K562 (cell line): Measurements from ENCODE around the gene CKLF. TPM values are rescaled to one million over a fixed set of nuclear protein-coding genes. Genes with fewer than 3 reads are reported as not detected.
A peak's percentile ranks its signal among the peaks of the same experiment; 100 is the strongest.

Experiments used
- COPS2 ChIP-seq: fragments of 450-650 bp; conservative IDR thresholded peaks from 2 replicates; pipeline ENCODE4 v1.6.1; 2016; ENCODE audit warnings: mild to moderate bottlenecking, moderate library complexity
- E2F3 ChIP-seq: fragments of 250-450 bp; sonication (Bioruptor Pico); IDR thresholded peaks from 2 replicates; pipeline ENCODE4 v1.4.0; 2020; ENCODE audit warnings: mild to moderate bottlenecking
- HDAC8 ChIP-seq: fragments of 450-650 bp; IDR thresholded peaks from 2 replicates; pipeline ENCODE4 v1.6.1; 2016; ENCODE audit warnings: mild to moderate bottlenecking, missing genetic modification characterization, moderate library complexity, missing compliant biosample characterization
- HSF4 ChIP-seq: fragments of 250-450 bp; sonication (Bioruptor Pico); IDR thresholded peaks from 2 replicates; pipeline ENCODE4 v2.1.2; 2022; ENCODE audit warnings: mild to moderate bottlenecking, moderate library complexity, borderline replicate concordance
- ILK ChIP-seq: fragments of 450-650 bp; IDR thresholded peaks from 2 replicates; pipeline ENCODE4 v1.6.1; 2016; ENCODE audit warnings: missing genetic modification characterization, low read depth, mild to moderate bottlenecking, missing compliant biosample characterization, moderate library complexity, borderline replicate concordance
- LCOR ChIP-seq: sonication (generic); formaldehyde crosslinking; IDR thresholded peaks from 2 replicates; pipeline ENCODE4 v1.8.0; 2022; ENCODE audit warnings: mild to moderate bottlenecking, missing genetic modification reagents
- MAZ ChIP-seq, 2 experiments: fragments of 450-650 bp in 1 of 2; sonication (generic) in 1 of 2; formaldehyde crosslinking; IDR thresholded peaks in 1 of 2; conservative IDR thresholded peaks in 1 of 2; 2 replicates each; pipeline versions ENCODE4 v1.4.0 to v1.5.0; 2020; ENCODE audit warnings: mild to moderate bottlenecking in 1 of 2, missing genetic modification reagents in 1 of 2
- NCOA1 ChIP-seq: fragments of 450-650 bp; IDR thresholded peaks from 2 replicates; pipeline ENCODE4 v1.6.1; 2016; ENCODE audit warnings: low read depth
- SIRT6 ChIP-seq: IDR thresholded peaks from one replicate; pipeline ENCODE4 v1.6.1; 2012; ENCODE audit warnings: low read depth, mild to moderate bottlenecking, control low read depth, inconsistent platforms, low read length, moderate library complexity
- SMARCC2 ChIP-seq: fragments of 450-650 bp; IDR thresholded peaks from 2 replicates; pipeline ENCODE4 v1.6.1; 2017; ENCODE audit warnings: antibody characterized with exemption, moderate library complexity, mild to moderate bottlenecking, low read depth
- SOX6 ChIP-seq: fragments of 450-650 bp; IDR thresholded peaks from 2 replicates; pipeline ENCODE4 v1.6.1; 2014; ENCODE audit warnings: mild to moderate bottlenecking
- ZFX ChIP-seq: sonication (generic); formaldehyde crosslinking; IDR thresholded peaks from 2 replicates; pipeline ENCODE4 v1.8.0; 2022; ENCODE audit warnings: mild to moderate bottlenecking, missing genetic modification reagents, moderate library complexity
- ZSCAN29 ChIP-seq: fragments of 450-650 bp; IDR thresholded peaks from 2 replicates; pipeline ENCODE4 v1.6.1; 2017
- polyA plus RNA-seq, 8 experiments: library from polyadenylated mRNA; depleted of rRNA in 4 of 8; stranded (reverse) in 5 of 8; unstranded in 3 of 8; fragments of >200 nt; fragmentation: Nextera tagmentation in 2 of 8; fragmentation: Illumina TruSeq in 1 of 8; extraction: Ambion mirVana in 2 of 8; extraction: Trizol in 1 of 8; gene quantifications; 2 replicates each; pipeline versions ENCODE4 v1.2.1 to v1.2.3, GENCODE V29; 2011 to 2014; ENCODE audit warnings: inconsistent platforms in 1 of 8, missing spikeins in 1 of 8
- total RNA-seq, 7 experiments: library from RNA; depleted of rRNA in 6 of 7; stranded (reverse); fragments of >200 nt in 6 of 7; fragmentation: Illumina TruSeq in 2 of 7; extraction: Trizol in 2 of 7; gene quantifications; 2 replicates each; pipeline versions ENCODE4 v1.2.1 to v1.2.3, GENCODE V29; 2011 to 2021; ENCODE audit warnings: low replicate concordance in 1 of 7
- TF ChIP-seq, protein P1 (sequence below): fragments of 450-650 bp; IDR thresholded peaks from 2 replicates; pipeline ENCODE4 v1.6.1; 2016; ENCODE audit warnings: mild to moderate bottlenecking
- TF ChIP-seq, protein P2 (sequence below): fragments of 250-450 bp; sonication (Bioruptor Pico); IDR thresholded peaks from 2 replicates; pipeline ENCODE4 v1.9.0; 2021; ENCODE audit warnings: mild to moderate bottlenecking
- TF ChIP-seq, protein P3 (sequence below): sonication (generic); formaldehyde crosslinking; IDR thresholded peaks from 2 replicates; pipeline ENCODE4 v1.8.0; 2022; ENCODE audit warnings: mild to moderate bottlenecking, missing genetic modification reagents
- TF ChIP-seq, protein P4 (sequence below): sonication (generic); formaldehyde crosslinking; IDR thresholded peaks from 2 replicates; pipeline ENCODE4 v1.8.0; 2022; ENCODE audit warnings: mild to moderate bottlenecking, low read depth, missing genetic modification reagents
- TF ChIP-seq, protein P5 (sequence below): fragments of 450-650 bp; IDR thresholded peaks from one replicate; pipeline ENCODE4 v1.6.1; 2018; ENCODE audit warnings: mild to moderate bottlenecking, moderate library complexity; ENCODE audit not compliant: partially characterized antibody

Gene CKLF
- total and polyA plus RNA-seq, 9 of the 15 experiments (the other 6 are each of a cell fraction or from before 2014, with no cell fraction given): 84.8 to 322 (median 118) TPM

DNA sequence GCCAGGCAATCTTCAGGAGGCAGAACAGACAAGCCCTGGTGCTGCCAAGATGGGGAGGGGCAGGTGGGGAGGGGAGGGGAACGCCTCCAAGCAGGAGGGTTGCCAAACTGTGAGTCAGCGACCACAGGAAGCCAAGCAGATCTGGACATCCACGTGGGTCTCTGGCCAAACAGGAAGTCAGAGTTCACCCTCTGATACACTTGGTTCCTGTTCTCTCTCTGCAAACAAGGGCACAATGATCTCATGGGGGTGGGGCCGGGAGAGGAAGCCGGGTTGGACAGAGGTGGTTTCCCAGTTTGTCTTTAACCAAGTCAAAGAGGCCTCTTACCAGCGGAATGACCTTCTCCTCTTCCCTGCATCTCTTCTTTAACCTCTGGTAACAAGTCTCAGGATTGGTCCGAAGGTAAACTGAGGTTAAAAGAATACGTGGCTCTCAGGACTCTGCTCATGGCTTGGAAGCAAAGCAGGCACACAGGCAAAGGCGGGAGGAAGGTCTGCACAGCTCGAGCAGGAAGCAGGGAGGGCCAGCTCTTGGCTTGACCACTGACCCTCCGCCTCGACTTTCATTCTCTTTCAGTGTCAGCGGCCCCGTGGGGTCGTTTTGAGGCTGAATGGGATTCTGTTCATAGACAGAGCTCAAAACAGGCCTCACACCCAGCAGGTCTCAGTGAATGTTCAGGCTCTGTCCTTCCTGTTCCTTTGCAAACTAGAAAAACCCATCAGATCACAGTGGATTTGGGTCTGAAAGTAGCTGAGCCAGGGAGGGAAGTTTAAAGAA is 35.4 kb upstream of the CKLF start (continued):
- TF ChIP-seq, protein P1, sequence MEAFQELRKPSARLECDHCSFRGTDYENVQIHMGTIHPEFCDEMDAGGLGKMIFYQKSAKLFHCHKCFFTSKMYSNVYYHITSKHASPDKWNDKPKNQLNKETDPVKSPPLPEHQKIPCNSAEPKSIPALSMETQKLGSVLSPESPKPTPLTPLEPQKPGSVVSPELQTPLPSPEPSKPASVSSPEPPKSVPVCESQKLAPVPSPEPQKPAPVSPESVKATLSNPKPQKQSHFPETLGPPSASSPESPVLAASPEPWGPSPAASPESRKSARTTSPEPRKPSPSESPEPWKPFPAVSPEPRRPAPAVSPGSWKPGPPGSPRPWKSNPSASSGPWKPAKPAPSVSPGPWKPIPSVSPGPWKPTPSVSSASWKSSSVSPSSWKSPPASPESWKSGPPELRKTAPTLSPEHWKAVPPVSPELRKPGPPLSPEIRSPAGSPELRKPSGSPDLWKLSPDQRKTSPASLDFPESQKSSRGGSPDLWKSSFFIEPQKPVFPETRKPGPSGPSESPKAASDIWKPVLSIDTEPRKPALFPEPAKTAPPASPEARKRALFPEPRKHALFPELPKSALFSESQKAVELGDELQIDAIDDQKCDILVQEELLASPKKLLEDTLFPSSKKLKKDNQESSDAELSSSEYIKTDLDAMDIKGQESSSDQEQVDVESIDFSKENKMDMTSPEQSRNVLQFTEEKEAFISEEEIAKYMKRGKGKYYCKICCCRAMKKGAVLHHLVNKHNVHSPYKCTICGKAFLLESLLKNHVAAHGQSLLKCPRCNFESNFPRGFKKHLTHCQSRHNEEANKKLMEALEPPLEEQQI: no peak
- TF ChIP-seq HDAC8 (peak; percentile 65; the same call in 1 of the 2 replicates), E2F3 (CRISPR knock-in tag) (no peak), LCOR (no peak), ILK (tag) (no peak), ZFX (CRISPR knock-in tag) (peak; percentile 67), COPS2 (no peak), SOX6 (peak; percentile 66), HSF4 (CRISPR knock-in tag) (no peak), NCOA1 (peak; percentile 66; the same call in 1 of the 2 replicates), MAZ (CRISPR knock-in tag; conservative IDR thresholded peaks at IDR 0.05 in 1 of 2, IDR thresholded peaks at IDR 0.05 in 1 of 2) (peak; percentile 81 to 95), SMARCC2 (no peak; the same call in 1 of the 2 replicates), SIRT6 (no peak), ZSCAN29 (no peak)
- TF ChIP-seq, protein P2, sequence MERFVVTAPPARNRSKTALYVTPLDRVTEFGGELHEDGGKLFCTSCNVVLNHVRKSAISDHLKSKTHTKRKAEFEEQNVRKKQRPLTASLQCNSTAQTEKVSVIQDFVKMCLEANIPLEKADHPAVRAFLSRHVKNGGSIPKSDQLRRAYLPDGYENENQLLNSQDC (CRISPR knock-in tag): no peak
- TF ChIP-seq, protein P3, sequence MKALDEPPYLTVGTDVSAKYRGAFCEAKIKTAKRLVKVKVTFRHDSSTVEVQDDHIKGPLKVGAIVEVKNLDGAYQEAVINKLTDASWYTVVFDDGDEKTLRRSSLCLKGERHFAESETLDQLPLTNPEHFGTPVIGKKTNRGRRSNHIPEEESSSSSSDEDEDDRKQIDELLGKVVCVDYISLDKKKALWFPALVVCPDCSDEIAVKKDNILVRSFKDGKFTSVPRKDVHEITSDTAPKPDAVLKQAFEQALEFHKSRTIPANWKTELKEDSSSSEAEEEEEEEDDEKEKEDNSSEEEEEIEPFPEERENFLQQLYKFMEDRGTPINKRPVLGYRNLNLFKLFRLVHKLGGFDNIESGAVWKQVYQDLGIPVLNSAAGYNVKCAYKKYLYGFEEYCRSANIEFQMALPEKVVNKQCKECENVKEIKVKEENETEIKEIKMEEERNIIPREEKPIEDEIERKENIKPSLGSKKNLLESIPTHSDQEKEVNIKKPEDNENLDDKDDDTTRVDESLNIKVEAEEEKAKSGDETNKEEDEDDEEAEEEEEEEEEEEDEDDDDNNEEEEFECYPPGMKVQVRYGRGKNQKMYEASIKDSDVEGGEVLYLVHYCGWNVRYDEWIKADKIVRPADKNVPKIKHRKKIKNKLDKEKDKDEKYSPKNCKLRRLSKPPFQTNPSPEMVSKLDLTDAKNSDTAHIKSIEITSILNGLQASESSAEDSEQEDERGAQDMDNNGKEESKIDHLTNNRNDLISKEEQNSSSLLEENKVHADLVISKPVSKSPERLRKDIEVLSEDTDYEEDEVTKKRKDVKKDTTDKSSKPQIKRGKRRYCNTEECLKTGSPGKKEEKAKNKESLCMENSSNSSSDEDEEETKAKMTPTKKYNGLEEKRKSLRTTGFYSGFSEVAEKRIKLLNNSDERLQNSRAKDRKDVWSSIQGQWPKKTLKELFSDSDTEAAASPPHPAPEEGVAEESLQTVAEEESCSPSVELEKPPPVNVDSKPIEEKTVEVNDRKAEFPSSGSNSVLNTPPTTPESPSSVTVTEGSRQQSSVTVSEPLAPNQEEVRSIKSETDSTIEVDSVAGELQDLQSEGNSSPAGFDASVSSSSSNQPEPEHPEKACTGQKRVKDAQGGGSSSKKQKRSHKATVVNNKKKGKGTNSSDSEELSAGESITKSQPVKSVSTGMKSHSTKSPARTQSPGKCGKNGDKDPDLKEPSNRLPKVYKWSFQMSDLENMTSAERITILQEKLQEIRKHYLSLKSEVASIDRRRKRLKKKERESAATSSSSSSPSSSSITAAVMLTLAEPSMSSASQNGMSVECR (CRISPR knock-in tag): no peak; the same call in 1 of the 2 replicates
- TF ChIP-seq, protein P4, sequence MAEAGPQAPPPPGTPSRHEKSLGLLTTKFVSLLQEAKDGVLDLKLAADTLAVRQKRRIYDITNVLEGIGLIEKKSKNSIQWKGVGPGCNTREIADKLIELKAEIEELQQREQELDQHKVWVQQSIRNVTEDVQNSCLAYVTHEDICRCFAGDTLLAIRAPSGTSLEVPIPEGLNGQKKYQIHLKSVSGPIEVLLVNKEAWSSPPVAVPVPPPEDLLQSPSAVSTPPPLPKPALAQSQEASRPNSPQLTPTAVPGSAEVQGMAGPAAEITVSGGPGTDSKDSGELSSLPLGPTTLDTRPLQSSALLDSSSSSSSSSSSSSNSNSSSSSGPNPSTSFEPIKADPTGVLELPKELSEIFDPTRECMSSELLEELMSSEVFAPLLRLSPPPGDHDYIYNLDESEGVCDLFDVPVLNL (CRISPR knock-in tag): no peak
- TF ChIP-seq, protein P5, sequence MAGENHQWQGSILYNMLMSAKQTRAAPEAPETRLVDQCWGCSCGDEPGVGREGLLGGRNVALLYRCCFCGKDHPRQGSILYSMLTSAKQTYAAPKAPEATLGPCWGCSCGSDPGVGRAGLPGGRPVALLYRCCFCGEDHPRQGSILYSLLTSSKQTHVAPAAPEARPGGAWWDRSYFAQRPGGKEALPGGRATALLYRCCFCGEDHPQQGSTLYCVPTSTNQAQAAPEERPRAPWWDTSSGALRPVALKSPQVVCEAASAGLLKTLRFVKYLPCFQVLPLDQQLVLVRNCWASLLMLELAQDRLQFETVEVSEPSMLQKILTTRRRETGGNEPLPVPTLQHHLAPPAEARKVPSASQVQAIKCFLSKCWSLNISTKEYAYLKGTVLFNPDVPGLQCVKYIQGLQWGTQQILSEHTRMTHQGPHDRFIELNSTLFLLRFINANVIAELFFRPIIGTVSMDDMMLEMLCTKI: no peak
